ENCODE measurements around the gene SLC15A1. TPM values are rescaled to one million over a fixed set of nuclear protein-coding genes. Genes with fewer than 3 reads are reported as not detected.

The SLC15A1 gene
- total and polyA plus RNA-seq, 4 experiments from 2014 or later: not detected

DNA sequence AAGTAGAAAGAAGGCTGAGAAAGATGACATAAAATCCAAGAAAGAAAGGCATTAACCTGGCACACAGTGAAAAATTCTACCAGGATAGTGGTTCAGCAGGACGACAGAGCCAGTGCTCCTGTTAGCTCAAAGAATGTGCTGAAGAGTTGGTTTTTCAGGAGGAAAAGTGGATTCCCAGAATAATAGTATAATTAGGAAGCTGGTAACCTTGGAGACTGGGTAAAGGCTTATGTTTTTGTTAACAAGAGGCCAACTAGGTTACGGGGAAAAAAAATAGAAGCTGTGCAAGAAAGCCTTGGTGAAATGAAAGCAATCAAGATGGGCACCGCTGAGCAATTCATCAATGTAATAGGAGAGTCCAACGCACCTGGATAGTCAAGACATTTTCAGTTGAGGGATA, 54.7 kb downstream of the SLC15A1 start:
- intact Hi-C loops (cut with micrococcal nuclease): no loop called here

GRCh38 chr13:98693756-98694155, 58.7 kb downstream of the SLC15A1 start:
- Histone ChIP-seq H3K4me1 (ENCODE audit: insufficient read depth, low read length) (no peaks in the 10 kb centered on the region), H3K4me3 (ENCODE audit: low read length in 2 of 2) (no peak overlapping the region), H3K36me3 (ENCODE audit: insufficient read depth, low read length) (no peaks in the 10 kb centered on the region), H3K9me3 (ENCODE audit: control insufficient read depth in 1 of 2, low read length in 2 of 2) (no peaks in the 10 kb centered on the region), H3K27me3 (ENCODE audit: insufficient read depth, low read length) (peaks cover 4% of the 10 kb centered on the region), H3K27ac (ENCODE audit: low read depth, low read length) (no peak overlapping the region)
- POLR2A ChIA-PET (ENCODE audit: partially characterized antibody): no interaction called here
- DNase-seq: no peak
- Mint-ChIP-seq H3K9me3 (no peaks in the 10 kb centered on the region), H3K4me1 (no peaks in the 10 kb centered on the region), H3K4me3 (no peak overlapping the region), H3K27me3 (peaks cover 5 to 10% of the 10 kb centered on the region in 2 donors), H3K27ac (no peak overlapping the region), H3K36me3 (no peaks in the 10 kb centered on the region)
- CTCF ChIA-PET (ENCODE audit: partially characterized antibody): no interaction called here
- intact Hi-C loops (cut with micrococcal nuclease): no loop called here

More for the DNA sequence above, 54.7 kb downstream of the SLC15A1 start:
- no peak overlapping the region for H3K4me3 ChIP-seq (ENCODE audit: low read length in 2 of 2)
- Mint-ChIP-seq H3K9me3 (peaks cover 0 to 3% (median 0%) of the 10 kb centered on the region in 8 donors), H3K4me1 (no peaks in the 10 kb centered on the region), H3K36me3 (no peaks in the 10 kb centered on the region), H3K27ac (no peak overlapping the region), H3K4me3 (no peak overlapping the region), H3K27me3 (peaks cover 18 to 20% of the 10 kb centered on the region in 2 donors)
- no peak overlapping the region for H3K27ac ChIP-seq (ENCODE audit: low read depth, low read length)
- DNase-seq: no peak
- peaks cover 4% of the 10 kb centered on the region for H3K27me3 ChIP-seq (ENCODE audit: insufficient read depth, low read length)
- no peaks in the 10 kb centered on the region for H3K36me3 ChIP-seq (ENCODE audit: insufficient read depth, low read length)
- ChIA-PET CTCF (ENCODE audit: partially characterized antibody) (no interaction called here), POLR2A (ENCODE audit: partially characterized antibody) (no interaction called here)
- H3K4me1 ChIP-seq (ENCODE audit: insufficient read depth, low read length): no peaks in the 10 kb centered on the region
- H3K9me3 ChIP-seq (ENCODE audit: control insufficient read depth in 1 of 2, low read length in 2 of 2): no peaks in the 10 kb centered on the region

DNA sequence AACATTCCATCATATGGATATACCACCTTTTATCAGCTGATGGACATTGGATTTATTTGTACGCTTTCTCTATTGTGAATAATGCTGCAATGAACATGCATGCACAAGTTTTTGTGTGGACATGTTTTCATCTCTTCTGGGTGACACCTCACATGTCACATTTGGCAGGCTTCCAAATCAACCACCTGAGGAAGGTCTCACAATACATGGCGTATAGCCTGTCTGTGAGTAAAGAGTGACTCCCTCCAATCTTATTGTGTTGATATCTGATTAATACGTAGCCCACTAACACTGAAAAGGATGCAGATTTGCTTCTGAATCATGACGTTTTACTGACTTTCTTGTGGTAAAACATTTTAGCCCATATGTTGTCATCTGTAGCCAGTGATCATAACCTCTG, 61.1 kb downstream of the SLC15A1 start:
- CTCF ChIA-PET (ENCODE audit: partially characterized antibody): no interaction called here
- H3K36me3 ChIP-seq (ENCODE audit: insufficient read depth, low read length): no peaks in the 10 kb centered on the region
- Mint-ChIP-seq H3K4me3 (no peak overlapping the region), H3K36me3 (no peaks in the 10 kb centered on the region), H3K4me1 (no peaks in the 10 kb centered on the region), H3K27ac (no peak overlapping the region), H3K27me3 (peaks cover 5% of the 10 kb centered on the region in 2 donors), H3K9me3 (no peaks in the 10 kb centered on the region)
- DNase-seq: no peak
- H3K4me1 ChIP-seq (ENCODE audit: insufficient read depth, low read length): no peaks in the 10 kb centered on the region
- no peak overlapping the region for H3K4me3 ChIP-seq (ENCODE audit: low read length in 2 of 2)
- POLR2A ChIA-PET (ENCODE audit: partially characterized antibody): no interaction called here
- no peaks in the 10 kb centered on the region for H3K9me3 ChIP-seq (ENCODE audit: control insufficient read depth in 1 of 2, low read length in 2 of 2)
- no peak overlapping the region for H3K27ac ChIP-seq (ENCODE audit: low read depth, low read length)
- H3K27me3 ChIP-seq (ENCODE audit: insufficient read depth, low read length): no peaks in the 10 kb centered on the region
- intact Hi-C loops (cut with micrococcal nuclease): no loop called here

- Histone ChIP-seq H3K27ac (ENCODE audit: low read depth, low read length) (no peak overlapping the region), H3K27me3 (ENCODE audit: insufficient read depth, low read length) (no peaks in the 10 kb centered on the region), H3K4me3 (ENCODE audit: low read length in 2 of 2) (no peak overlapping the region), H3K36me3 (ENCODE audit: insufficient read depth, low read length) (no peaks in the 10 kb centered on the region), H3K4me1 (ENCODE audit: insufficient read depth, low read length) (no peaks in the 10 kb centered on the region), H3K9me3 (ENCODE audit: control insufficient read depth in 1 of 2, low read length in 2 of 2) (no peaks in the 10 kb centered on the region)
- Mint-ChIP-seq H3K4me1 (no peaks in the 10 kb centered on the region), H3K9me3 (no peaks in the 10 kb centered on the region), H3K36me3 (no peaks in the 10 kb centered on the region), H3K27me3 (peaks cover 0 to 2% of the 10 kb centered on the region in 2 donors), H3K4me3 (no peak overlapping the region), H3K27ac (no peak overlapping the region)
- POLR2A ChIA-PET (ENCODE audit: partially characterized antibody): no interaction called here
- intact Hi-C loops (cut with micrococcal nuclease): no loop called here
- CTCF ChIA-PET (ENCODE audit: partially characterized antibody): no interaction called here
- no peak for DNase-seq
Observed at GRCh38 chr13:98690348-98691022, 62.0 kb downstream of the SLC15A1 start.

DNA sequence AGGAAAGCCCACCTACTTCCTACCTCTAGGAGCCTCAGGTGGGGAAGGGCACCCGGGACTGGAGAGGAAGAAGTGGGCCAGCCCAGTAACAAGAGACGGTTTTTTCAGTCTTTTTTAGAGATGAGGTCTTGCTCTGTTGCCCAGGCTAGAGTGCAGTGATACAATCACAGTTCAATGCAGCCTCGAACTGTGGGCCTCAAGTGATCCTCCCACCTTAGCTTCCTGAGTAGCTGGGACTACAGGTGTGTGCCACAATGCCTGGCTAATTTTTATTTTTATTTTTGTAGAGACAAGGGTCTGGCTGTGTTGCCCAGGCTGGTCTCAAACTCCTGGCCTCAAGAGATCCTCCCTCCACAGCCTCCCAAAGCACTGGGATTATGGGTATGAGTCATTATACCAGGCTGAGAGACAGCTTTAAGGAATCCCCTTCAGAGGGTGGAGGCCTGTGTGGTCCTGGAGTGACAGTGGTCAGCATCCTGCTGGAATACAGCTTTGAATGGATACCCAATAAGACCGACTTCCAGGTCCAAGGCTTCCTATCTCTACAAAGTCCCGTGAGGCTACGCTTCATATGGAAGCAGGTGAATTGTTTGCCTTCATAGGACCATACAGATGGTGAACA, 63.0 kb downstream of the SLC15A1 start:
- H3K27ac Mint-ChIP-seq: no peak overlapping the region
- no peaks in the 10 kb centered on the region for H3K36me3 Mint-ChIP-seq
- peaks cover 0 to 2% of the 10 kb centered on the region in 2 donors for H3K27me3 Mint-ChIP-seq
- H3K9me3 ChIP-seq (ENCODE audit: control insufficient read depth in 1 of 2, low read length in 2 of 2): no peaks in the 10 kb centered on the region
- H3K36me3 ChIP-seq (ENCODE audit: insufficient read depth, low read length): no peaks in the 10 kb centered on the region
- DNase-seq: no peak
- no peak overlapping the region for H3K4me3 ChIP-seq (ENCODE audit: low read length in 2 of 2)
- CTCF ChIA-PET (ENCODE audit: partially characterized antibody): no interaction called here
- H3K4me3 Mint-ChIP-seq: peak overlapping the region in 1 of 8 donors; percentile 1
- H3K27ac ChIP-seq (ENCODE audit: low read depth, low read length): no peak overlapping the region
- H3K9me3 Mint-ChIP-seq: no peaks in the 10 kb centered on the region
- no peaks in the 10 kb centered on the region for H3K4me1 Mint-ChIP-seq
- POLR2A ChIA-PET (ENCODE audit: partially characterized antibody): no interaction called here
- H3K27me3 ChIP-seq (ENCODE audit: insufficient read depth, low read length): no peaks in the 10 kb centered on the region
- no peaks in the 10 kb centered on the region for H3K4me1 ChIP-seq (ENCODE audit: insufficient read depth, low read length)
- intact Hi-C loops (cut with micrococcal nuclease): no loop called here

GRCh38 chr13:98688373-98688772, 64.1 kb downstream of the SLC15A1 start:
- Mint-ChIP-seq H3K36me3 (no peaks in the 10 kb centered on the region), H3K9me3 (no peaks in the 10 kb centered on the region), H3K4me3 (no peak overlapping the region), H3K27ac (no peak overlapping the region), H3K4me1 (no peaks in the 10 kb centered on the region), H3K27me3 (peaks cover 1 to 2% of the 10 kb centered on the region in 2 donors)
- H3K36me3 ChIP-seq (ENCODE audit: insufficient read depth, low read length): no peaks in the 10 kb centered on the region
- CTCF ChIA-PET (ENCODE audit: partially characterized antibody): interaction anchor here (1.4 kb wide), 1 partner anchor 243 kb away, joined by 4 read pairs; no protein-coding TSS in a partner anchor
- no peaks in the 10 kb centered on the region for H3K27me3 ChIP-seq (ENCODE audit: insufficient read depth, low read length)
- POLR2A ChIA-PET (ENCODE audit: partially characterized antibody): no interaction called here
- H3K4me1 ChIP-seq (ENCODE audit: insufficient read depth, low read length): no peaks in the 10 kb centered on the region
- intact Hi-C loops (cut with micrococcal nuclease): no loop called here
- DNase-seq: no peak
- no peaks in the 10 kb centered on the region for H3K9me3 ChIP-seq (ENCODE audit: control insufficient read depth in 1 of 2, low read length in 2 of 2)
- H3K27ac ChIP-seq (ENCODE audit: low read depth, low read length): no peak overlapping the region
- H3K4me3 ChIP-seq (ENCODE audit: low read length in 2 of 2): no peak overlapping the region

DNA sequence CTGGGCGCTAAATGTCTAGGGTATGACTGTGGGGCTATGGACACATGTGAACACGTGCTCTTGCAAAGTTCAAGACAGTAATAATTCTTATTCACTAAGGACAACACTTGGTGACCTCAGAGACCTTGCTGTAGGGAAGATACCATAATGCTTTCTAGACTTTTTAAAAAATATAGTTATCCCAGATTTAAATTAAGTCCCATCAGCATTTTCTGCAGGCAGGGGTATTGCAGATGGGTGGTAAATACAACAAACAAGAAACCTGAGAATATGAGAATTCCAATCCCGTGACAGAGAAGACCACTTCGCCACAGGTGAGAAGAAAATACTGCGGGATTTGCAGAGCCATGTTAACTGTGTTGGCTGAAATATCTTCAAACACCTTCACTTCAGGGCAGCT, 65.2 kb downstream of the SLC15A1 start:
- H3K36me3 Mint-ChIP-seq: no peaks in the 10 kb centered on the region
- no peak overlapping the region for H3K4me3 Mint-ChIP-seq
- POLR2A ChIA-PET (ENCODE audit: partially characterized antibody): no interaction called here
- no peaks in the 10 kb centered on the region for H3K9me3 ChIP-seq (ENCODE audit: control insufficient read depth in 1 of 2, low read length in 2 of 2)
- no peak overlapping the region for H3K27ac ChIP-seq (ENCODE audit: low read depth, low read length)
- no peaks in the 10 kb centered on the region for H3K27me3 ChIP-seq (ENCODE audit: insufficient read depth, low read length)
- H3K27me3 Mint-ChIP-seq: peaks cover 2% of the 10 kb centered on the region in 2 donors
- intact Hi-C loops (cut with micrococcal nuclease): no loop called here
- H3K27ac Mint-ChIP-seq: no peak overlapping the region
- no peaks in the 10 kb centered on the region for H3K36me3 ChIP-seq (ENCODE audit: insufficient read depth, low read length)
- DNase-seq: no peak
- no peak overlapping the region for H3K4me3 ChIP-seq (ENCODE audit: low read length in 2 of 2)
- H3K4me1 Mint-ChIP-seq: no peaks in the 10 kb centered on the region
- no peaks in the 10 kb centered on the region for H3K4me1 ChIP-seq (ENCODE audit: insufficient read depth, low read length)
- no peaks in the 10 kb centered on the region for H3K9me3 Mint-ChIP-seq
- CTCF ChIA-PET (ENCODE audit: partially characterized antibody): interaction anchor here (1.1 to 2.0 kb wide), 4 partner anchors 14 to 242 kb away, joined by 3 to 7 read pairs (median 4); no protein-coding TSS in a partner anchor
